Adipose tissue (tissue), 3 donors: Measurements from ENCODE around the gene ELL. TPM values are rescaled to one million over a fixed set of nuclear protein-coding genes. Genes with fewer than 3 reads are reported as not detected.
"Not testable (repeated sequence)": the region's sequence is repeated elsewhere in the genome, so short reads cannot be mapped to it uniquely, and the experiment has no call there.

Source experiments
- H3K27ac ChIP-seq: one replicate; pipeline ENCODE4 v1.5.1; 2013; ENCODE audit warnings: low read depth, low read length
- WGBS, 3 donors: extraction: QIAGEN DNeasy Blood & Tissue Kit; methylation state at CpG; one replicate each; pipeline ENCODE4 v1.1.7; 2013; 5-methylcytosine and 5-hydroxymethylcytosine counted together
- polyA plus RNA-seq, 3 donors: library from polyadenylated mRNA; stranded (reverse); fragments of 200-250 nt; gene quantifications; one replicate each; pipeline ENCODE4 v1.2.3, GENCODE V29; 2013
- donor health status: healthy with polysubstance abuse.
- donor health status: Bipolar disorder and iron deficiency.
- donor health status: healthy.

Gene ELL
- 10 to 100 TPM in 1 of 3 donors, 1 to 10 TPM in 2; 6.5 to 25.9 (median 9.2) TPM for polyA plus RNA-seq

- peak within 1 kb of the TSS; percentile 76 for H3K27ac ChIP-seq
- WGBS, 3 donors: 0 to 1% (median 0%) methylated on average over 13 to 52 of the region's 52 CpGs
These were observed at the start of gene ELL for GRCh38 chr19:18521692-18522123. ELL (minus strand) TSS chr19:18522070; CDS start chr19:18522055, 15 bp downstream.

- H3K27ac ChIP-seq: no peak overlapping the region
- WGBS, 3 donors: 91 to 93% (median 93%) methylated on average over 15 of the region's 15 CpGs
These were observed 46.5 kb upstream of the ELL start for GRCh38 chr19:18568367-18568766.

DNA sequence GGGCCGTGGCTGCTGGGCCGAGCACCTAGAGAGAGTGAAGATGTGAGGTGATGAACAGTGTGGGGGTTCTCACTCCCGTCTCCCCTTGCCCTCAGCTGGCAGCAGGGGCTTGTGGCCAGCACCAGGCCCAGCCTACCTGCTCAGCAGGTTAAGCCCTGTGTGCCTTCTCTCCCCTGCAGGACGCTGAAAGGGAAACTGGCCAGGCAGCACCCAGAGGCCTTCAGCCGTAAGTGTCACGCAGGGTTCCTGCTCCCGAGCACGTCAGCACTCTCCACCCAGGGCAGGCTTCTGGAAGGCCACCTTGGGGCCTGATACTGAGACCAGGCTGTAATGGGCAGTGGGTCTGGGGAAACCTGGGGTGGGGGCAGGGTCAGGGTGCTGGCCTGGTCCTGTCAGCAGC lies 45.1 kb upstream of the ELL start:
- no peak overlapping the region for H3K27ac ChIP-seq
- WGBS, 3 donors: 93 to 96% (median 95%) methylated on average over 8 of the region's 8 CpGs

GRCh38 chr19:18562086-18562485 lies 40.2 kb upstream of the ELL start:
- 63 to 78% (median 72%) methylated on average over 14 of the region's 14 CpGs for WGBS, 3 donors
- H3K27ac ChIP-seq: no peak overlapping the region

- 44 to 60% (median 52%) methylated on average over 5 of the region's 5 CpGs for WGBS, 3 donors
- H3K27ac ChIP-seq: no peak overlapping the region
These were observed 37.8 kb upstream of the ELL start for GRCh38 chr19:18559685-18560084.

DNA sequence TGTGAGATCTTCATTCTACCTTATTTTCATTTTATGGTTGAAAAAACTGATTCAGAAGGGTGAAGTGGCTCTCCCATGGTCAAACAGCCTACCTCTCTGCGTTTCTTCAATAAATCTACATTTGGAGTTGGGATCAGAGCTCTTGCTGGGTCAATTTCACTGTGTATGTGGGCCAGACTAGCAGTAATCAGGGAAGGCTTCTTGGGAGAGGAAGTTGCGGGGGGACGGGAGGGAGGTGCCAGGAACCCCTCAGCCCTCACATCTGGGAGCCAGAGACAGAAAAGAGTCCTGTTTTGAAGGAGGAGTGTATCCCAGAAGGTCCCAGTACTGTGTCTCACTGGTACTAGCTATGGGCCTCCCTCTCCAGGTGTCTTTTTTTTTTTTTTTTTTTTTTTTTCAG lies 36.7 kb upstream of the ELL start:
- H3K27ac ChIP-seq: no peak overlapping the region
- 38 to 44% (median 42%) methylated on average over 3 of the region's 3 CpGs for WGBS, 3 donors

- H3K27ac ChIP-seq: peak overlapping the region; percentile 31
- WGBS, 3 donors: 4 to 9% (median 5%) methylated on average over 11 of the region's 11 CpGs
These were observed 36.3 kb upstream of the ELL start for GRCh38 chr19:18558202-18558555.

DNA sequence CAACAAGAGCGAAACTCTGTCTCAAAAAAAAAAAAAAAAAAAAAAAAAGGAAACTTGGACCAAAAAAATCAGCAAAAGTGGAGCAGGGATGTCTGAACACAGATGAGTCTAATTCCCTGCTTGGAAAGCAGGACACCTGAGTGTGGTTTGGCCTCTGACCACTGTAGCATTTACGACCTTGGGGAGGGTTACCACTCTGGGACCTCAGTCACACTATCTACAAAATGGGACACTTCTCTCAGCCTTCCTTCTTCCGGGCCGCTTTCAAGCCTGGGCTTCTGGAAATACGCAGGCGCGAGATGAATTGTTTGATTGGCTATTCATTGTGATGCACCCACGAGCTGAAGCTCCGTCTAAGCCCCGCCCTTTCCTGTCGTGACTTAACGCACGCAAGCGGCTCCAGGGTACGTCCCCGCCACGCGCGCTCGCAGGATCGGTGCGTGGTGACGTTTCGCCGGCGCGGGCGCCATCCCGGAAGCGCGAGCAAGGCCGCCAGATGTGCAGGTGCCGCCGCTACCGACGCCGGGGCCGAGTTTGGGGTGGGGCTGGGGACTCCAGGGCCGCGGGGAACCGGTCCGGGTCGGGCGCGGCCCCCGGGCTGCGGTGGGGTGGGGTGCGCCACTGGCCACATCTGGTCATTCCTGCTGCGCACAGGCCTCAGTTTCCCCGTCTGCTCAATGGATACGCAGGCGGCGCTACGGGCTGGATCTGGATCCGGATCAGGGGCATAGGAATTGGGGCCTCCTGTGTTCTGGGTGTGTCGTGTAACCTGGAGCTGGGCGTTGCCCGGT lies 35.7 kb upstream of the ELL start, which contains the start of gene KXD1:
Gene KXD1 (plus strand): TSS at position 460 of the 791 bp plus-strand sequence. CDS start 4,187 bp downstream, outside the sequence.
- H3K27ac ChIP-seq: peak within 1 kb of the TSS; percentile 31
- WGBS, 3 donors: 1 to 2% (median 1%) methylated on average over 58 of the region's 58 CpGs

DNA sequence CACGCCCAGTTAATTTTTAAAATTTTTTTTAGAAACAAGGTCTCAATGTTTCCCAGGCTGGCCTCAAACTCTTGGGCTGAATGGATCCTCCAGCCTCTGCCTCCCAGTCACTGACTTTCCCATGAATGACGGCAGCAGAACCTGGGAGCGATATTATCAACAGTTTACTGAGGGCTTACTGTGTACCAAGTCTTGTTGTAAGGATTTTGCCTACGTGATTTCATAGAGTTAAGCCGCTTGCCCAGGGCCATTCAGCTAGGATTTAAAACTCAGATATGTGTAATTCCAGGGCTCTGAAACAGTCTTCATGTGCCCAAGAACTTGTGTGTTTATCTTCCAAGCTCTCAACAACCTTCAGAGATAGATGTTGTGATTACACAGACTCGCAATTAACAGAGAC lies 29.8 kb upstream of the ELL start:
- WGBS, 3 donors: 45 to 77% (median 70%) methylated on average over 6 of the region's 6 CpGs
- no peak overlapping the region for H3K27ac ChIP-seq

DNA sequence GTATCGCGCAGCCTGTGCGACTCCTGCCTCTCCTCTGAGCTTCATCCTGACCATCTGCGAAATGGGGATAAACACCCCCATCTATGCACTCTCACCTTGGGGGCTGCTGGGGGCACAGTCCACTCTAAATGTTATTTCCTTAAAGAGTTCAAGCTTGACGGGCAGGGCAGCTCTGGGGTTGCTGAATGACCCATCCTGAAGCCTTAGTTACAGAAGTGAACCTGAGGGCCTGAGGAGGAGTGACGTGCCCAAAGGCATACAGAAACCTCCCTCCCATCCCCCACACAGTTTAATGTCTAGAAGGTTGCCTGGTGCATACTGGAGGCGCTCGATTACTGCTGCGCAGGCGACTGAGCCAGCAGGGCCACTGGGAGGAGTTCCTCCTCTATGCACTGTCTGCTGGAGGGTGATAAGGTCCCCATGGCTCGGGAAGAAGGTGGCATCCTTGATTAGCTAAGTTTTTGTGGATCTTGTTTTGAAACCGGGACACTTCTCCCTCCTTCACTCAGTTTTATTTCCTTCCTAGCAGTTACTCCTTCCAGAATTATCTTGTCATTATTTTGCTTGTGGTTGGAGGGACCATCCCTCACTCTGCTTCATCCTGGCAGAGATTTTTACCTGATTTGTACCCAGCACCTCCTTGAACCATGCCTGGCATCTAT lies 22.1 kb upstream of the ELL start:
- WGBS, 3 donors: 7 to 9% (median 7%) methylated on average over 12 of the region's 12 CpGs
- no peak overlapping the region for H3K27ac ChIP-seq

DNA sequence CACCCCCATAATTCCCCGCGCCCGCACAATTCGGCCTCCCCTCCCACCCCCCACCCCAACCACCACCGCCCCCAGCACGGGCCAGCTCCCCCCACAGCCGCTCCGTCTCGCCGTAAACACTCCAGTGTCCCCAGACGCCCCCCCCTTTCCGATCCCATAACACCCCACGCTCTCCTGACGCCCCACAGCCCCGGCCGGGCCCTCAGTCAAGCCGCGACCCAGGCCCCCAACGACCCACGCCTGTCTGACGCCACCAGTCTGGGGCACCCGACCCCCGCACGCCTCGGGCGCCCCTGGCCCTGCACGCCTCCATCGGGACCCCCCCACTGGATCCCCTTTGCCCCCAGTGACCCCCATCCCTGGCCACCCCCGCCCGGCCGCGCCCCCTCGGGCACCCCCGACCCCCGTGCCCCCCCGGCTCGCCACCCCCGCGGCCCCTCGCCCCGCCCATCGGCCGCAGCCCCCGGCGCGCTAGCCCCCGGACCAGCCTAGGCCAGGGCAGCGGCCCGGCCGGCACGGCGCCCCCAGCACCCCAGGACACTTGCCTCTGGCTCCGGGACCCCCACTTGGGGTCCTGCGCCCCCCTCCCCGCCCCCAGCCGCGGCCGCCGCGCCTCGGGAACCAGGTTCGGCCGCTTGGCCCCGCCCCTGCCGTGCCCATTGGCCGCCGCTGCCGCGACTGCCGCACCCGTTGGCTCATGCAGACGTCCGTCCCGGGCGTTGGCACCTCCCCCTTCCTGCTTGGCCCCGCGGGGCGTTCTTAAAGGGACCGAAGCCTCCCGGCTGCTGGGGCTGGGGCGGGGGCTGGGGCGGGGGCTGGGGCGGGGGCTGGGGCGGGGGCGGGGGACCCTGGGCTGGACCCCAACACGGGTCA lies 21.3 kb upstream of the ELL start, which contains the start of gene FKBP8:
Gene FKBP8 (minus strand): TSS at position 633 of the 873 bp plus-strand sequence. CDS start 1,603 bp downstream, outside the sequence.
- 1 to 2% (median 1%) methylated on average over 39 to 80 of the region's 86 CpGs for WGBS, 3 donors

GRCh38 chr19:18541992-18542940 lies 20.4 kb upstream of the ELL start:
- 19 to 25% (median 19%) methylated on average over 11 of the region's 11 CpGs for WGBS, 3 donors
- H3K27ac ChIP-seq: peak overlapping the region; percentile 58

More for the DNA sequence above, 21.3 kb upstream of the ELL start, which contains the start of gene FKBP8:
- H3K27ac ChIP-seq: no peak within 1 kb of the TSS

DNA sequence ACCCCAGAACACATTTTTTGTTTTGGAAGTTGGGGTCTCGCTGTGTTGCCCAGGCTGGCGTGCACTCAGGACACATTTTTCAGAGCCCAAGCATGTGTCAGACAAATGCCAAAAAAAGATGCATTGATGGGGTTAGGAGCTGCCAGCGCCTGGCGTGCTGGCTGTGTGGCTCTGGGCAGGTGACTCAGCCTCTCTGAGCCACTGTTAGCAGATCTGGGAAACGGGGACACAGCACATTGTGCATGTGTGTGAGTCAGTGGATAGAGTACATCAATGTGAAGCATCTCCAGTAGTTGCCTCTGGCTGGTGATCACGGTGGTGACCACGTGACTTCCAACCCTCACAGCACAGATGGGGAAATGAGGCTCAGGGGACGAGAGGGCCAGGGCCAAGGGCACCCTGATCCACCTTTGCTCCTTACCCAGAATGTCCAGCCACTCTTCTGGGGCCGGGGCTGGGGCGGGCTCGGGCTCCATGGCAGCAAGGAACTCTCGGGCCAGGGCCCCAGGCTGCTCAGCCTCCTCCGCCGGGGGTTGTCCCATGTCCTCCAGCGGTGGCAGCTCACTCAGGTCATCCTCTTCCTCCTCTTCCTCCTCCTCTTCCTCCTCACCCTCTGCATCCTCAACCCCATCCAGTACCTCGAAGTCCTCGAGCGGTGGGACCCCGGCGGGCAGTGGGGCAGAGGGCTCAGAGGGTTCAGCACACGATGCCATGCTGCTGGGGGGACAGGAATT lies 19.6 kb upstream of the ELL start:
- no peak overlapping the region for H3K27ac ChIP-seq
- 84 to 88% (median 86%) methylated on average over 21 of the region's 21 CpGs for WGBS, 3 donors

- 91 to 100% (median 94%) methylated on average over 1 of the region's 1 CpG for WGBS, 3 donors
- H3K27ac ChIP-seq: not testable (repeated sequence)
These were observed 18.3 kb upstream of the ELL start for GRCh38 chr19:18540200-18540599.

- no peak overlapping the region for H3K27ac ChIP-seq
- WGBS, 3 donors: 96 to 98% (median 97%) methylated on average over 19 of the region's 19 CpGs
These were observed 17.5 kb upstream of the ELL start for GRCh38 chr19:18539372-18539771.

DNA sequence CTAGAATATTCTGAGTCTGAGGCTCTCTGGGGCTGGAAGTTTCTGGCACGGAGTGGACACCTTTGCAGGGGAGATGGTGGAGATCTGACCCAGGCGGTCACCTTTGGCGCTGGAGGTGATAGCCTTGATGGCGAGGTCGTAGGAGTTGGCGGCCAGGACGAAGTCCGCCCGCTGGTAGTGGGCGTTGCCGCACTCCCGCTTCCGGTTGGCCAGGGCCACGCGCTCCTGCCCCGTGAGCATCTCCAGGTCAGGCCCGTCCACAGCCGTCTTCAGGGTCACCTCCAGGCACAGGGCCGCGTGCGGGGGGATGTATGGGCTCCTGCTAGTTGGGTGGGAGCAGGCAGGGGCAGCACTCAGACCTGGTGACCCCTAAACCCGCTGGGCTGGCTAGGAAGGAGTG lies 16.2 kb upstream of the ELL start:
- 89 to 92% (median 90%) methylated on average over 20 to 22 of the region's 22 CpGs for WGBS, 3 donors
- H3K27ac ChIP-seq: no peak overlapping the region

- H3K27ac ChIP-seq: no peak overlapping the region
- 94 to 97% (median 96%) methylated on average over 17 of the region's 17 CpGs for WGBS, 3 donors
These were observed 15.6 kb upstream of the ELL start for GRCh38 chr19:18537431-18537830.
